Testis (tissue), 3 donors: ENCODE data around the gene DNASE2. TPM values are rescaled to one million over a fixed set of nuclear protein-coding genes. Genes with fewer than 3 reads are reported as not detected.
"Not testable (repeated sequence)": the region's sequence is repeated elsewhere in the genome, so short reads cannot be mapped to it uniquely, and the experiment has no call there.

Source experiments
- DNase-seq: peaks from one replicate; pipeline ENCODE4 v3.0.0-alpha.2; 2019
- H3K27ac ChIP-seq, 2 donors: fragments of 200-600 bp; sonication (generic); one replicate each; pipeline ENCODE4 v1.5.1; 2019
- H3K27me3 ChIP-seq: fragments of 200-600 bp; sonication (generic); one replicate; pipeline ENCODE4 v1.5.1; 2019
- H3K36me3 ChIP-seq: fragments of 200-600 bp; sonication (generic); one replicate; pipeline ENCODE4 v1.5.1; 2017; ENCODE audit warnings: low read depth; ENCODE audit errors: missing control alignments
- H3K4me1 ChIP-seq: fragments of 200-600 bp; sonication (generic); one replicate; pipeline ENCODE4 v1.5.1; 2019
- H3K4me3 ChIP-seq, 2 donors: fragments of 200-600 bp; sonication (generic); one replicate each; pipeline ENCODE4 v1.5.1; 2017 to 2019
- H3K9me3 ChIP-seq: fragments of 200-600 bp; sonication (generic); one replicate; pipeline ENCODE4 v1.5.1; 2017
- POLR2A ChIP-seq: fragments of 450-650 bp; IDR thresholded peaks from one replicate; pipeline ENCODE4 v1.6.1; 2017; ENCODE audit warnings: antibody characterized with exemption, mild to moderate bottlenecking, moderate library complexity
- WGBS, 2 donors: methylation state at CpG; one replicate each; pipeline ENCODE4 v1.1.5; 2018; 5-methylcytosine and 5-hydroxymethylcytosine counted together
- intact Hi-C: fragments of 100-400 bp; cut with DNase I; formaldehyde crosslinking; loops from one replicate; pipeline ENCODE4 v1.15.1; 2023; ENCODE audit warnings: low total_unique reads
- polyA plus RNA-seq: library from polyadenylated mRNA; stranded (reverse); fragments of 350-450 nt; fragmentation: Illumina TruSeq; extraction: RNeasy Lipid Tissue Mini Kit (QIAGEN cat#74804); gene quantifications from one replicate; pipeline ENCODE4 v1.2.3, GENCODE V29; 2014; ENCODE audit warnings: low read depth, low replicate concordance; ENCODE audit not compliant: insufficient read depth
- total RNA-seq, 2 donors: library from RNA; depleted of rRNA; stranded (reverse); fragments of >200 nt; gene quantifications; one replicate each; pipeline ENCODE4 v1.2.3, GENCODE V29; 2016
- TF ChIP-seq, protein P1 (sequence below), 3 experiments: fragments of 450-650 bp in 2 of 3; fragments of 200-600 bp in 1 of 3; sonication (generic) in 1 of 3; IDR thresholded peaks; one replicate each; pipeline ENCODE4 v1.5.1; 2016 to 2019; ENCODE audit warnings: antibody characterized with exemption in 3 of 3, mild to moderate bottlenecking in 2 of 3, moderate library complexity in 1 of 3

The DNASE2 gene
- total and polyA plus RNA-seq, 3 donors from 2014 or later: 9.0 to 17.7 (median 17.4) TPM

DNA sequence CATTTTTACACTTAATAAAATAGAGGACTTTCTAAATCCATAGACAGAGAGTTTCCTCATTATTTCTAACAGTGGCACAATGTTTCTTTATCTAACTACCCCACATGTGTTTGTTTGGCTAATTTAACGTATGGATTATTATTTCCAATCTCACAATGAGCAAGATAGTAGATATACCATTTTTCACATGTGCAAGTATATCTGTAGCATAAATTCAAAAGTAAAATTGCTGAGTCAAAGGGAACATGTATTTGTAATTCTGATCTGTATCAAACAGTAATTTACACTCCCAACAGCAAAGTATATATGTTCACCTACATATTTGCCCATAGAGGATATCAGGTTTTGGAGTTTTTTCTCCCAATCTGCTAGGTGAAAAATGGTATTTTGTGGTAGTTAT lies 24.6 kb downstream of the DNASE2 start:
- Histone ChIP-seq H3K9me3 (no peaks in the 10 kb centered on the region), H3K27ac (no peak overlapping the region), H3K4me1 (no peaks in the 10 kb centered on the region), H3K36me3 (no peaks in the 10 kb centered on the region), H3K27me3 (no peaks in the 10 kb centered on the region), H3K4me3 (no peak overlapping the region)
- WGBS, 2 donors: 82 to 83% methylated on average over 1 of the region's 1 CpG
- no peak for DNase-seq
- intact Hi-C loops: no loop called here
- TF ChIP-seq, protein P1, sequence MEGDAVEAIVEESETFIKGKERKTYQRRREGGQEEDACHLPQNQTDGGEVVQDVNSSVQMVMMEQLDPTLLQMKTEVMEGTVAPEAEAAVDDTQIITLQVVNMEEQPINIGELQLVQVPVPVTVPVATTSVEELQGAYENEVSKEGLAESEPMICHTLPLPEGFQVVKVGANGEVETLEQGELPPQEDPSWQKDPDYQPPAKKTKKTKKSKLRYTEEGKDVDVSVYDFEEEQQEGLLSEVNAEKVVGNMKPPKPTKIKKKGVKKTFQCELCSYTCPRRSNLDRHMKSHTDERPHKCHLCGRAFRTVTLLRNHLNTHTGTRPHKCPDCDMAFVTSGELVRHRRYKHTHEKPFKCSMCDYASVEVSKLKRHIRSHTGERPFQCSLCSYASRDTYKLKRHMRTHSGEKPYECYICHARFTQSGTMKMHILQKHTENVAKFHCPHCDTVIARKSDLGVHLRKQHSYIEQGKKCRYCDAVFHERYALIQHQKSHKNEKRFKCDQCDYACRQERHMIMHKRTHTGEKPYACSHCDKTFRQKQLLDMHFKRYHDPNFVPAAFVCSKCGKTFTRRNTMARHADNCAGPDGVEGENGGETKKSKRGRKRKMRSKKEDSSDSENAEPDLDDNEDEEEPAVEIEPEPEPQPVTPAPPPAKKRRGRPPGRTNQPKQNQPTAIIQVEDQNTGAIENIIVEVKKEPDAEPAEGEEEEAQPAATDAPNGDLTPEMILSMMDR (IDR thresholded peaks at IDR 0.05): no peak
- no peak for TF ChIP-seq POLR2A

DNA sequence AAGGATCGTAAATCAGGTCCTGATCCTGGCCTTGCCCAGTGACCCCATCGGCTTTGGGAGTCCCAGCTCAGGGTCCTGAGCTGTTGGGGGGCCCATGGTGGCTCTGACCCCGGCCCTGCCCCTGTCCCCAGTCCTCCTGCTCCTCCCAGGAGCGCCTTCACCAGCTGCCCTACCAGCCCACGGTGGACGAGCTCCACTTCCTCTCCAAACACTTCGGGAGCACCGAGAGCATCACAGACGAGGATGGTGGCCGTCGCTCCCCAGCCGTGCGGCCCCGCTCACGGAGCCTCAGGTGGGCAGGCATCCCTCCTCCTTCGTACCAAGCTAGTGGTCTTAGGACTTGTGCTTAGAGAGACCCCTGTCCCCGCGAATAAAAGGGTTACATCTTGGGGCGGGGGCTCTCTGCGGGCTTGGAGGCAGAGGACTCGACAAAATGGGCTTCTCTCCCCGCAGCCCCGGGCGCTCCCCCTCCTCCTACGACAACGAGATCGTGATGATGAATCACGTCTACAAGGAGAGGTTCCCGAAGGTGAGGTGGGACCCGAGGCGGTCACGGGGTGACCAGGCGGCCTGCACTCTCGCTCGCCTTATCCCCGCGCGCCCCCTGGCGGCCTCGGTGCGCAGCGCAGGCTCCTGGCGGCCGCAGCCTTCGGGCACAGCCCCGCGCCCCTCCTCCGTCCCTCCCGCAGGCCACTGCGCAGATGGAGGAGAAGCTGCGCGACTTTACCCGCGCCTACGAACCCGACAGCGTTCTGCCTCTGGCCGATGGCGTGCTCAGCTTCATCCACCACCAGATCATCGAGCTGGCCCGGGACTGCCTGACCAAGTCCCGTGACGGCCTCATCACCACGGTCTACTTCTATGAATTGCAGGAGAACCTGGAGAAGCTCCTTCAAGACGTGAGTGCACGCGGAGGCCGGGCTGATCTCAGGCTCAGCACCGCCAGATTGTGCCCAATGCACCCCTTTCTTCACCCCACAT lies 33.8 kb downstream of the DNASE2 start:
- DNase-seq: peak; percentile 90

DNA sequence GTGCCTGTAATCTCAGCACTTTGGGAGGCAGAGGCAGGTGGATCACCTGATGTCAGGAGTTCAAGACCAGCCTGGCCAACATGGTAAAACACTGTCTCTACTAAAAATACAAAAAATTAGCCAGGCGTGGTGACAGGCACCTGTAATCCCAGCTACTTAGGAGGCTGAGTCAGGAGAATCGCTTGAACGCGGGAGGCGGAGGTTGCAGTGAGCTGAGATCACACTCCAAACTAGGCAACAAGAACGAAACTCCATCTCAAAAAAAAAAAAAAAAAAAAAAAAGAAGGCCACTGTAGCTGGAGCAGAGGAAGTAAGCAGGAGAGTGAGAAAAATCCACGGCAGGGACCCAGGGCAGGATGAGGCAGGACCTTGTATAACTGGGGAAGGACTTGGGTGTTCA lies 34.6 kb downstream of the DNASE2 start:
- H3K4me3 ChIP-seq, H3K27me3 ChIP-seq, H3K27ac ChIP-seq, H3K4me1 ChIP-seq, H3K36me3 ChIP-seq, DNase-seq, H3K9me3 ChIP-seq: not testable (repeated sequence)
- intact Hi-C loops: loop anchor here (10.0 kb wide), 1 partner anchor 72 kb away; the partner anchor contains the start of gene HOOK2
- WGBS, 2 donors: 79 to 92% methylated on average over 7 of the region's 7 CpGs

More for the DNA sequence above, 33.8 kb downstream of the DNASE2 start:
- H3K4me3 ChIP-seq: peak overlapping the region in 1 of 2 donors; percentile 18
- no peak for TF ChIP-seq POLR2A
- TF ChIP-seq, protein P1 (IDR thresholded peaks at IDR 0.05): peak; percentile 97 to 98 (median 97)
- WGBS, 2 donors: 10 to 23% methylated on average over 7 to 63 of the region's 69 CpGs
- H3K4me1 ChIP-seq: peaks cover 8% of the 10 kb centered on the region
- H3K36me3 ChIP-seq: no peaks in the 10 kb centered on the region
- no peaks in the 10 kb centered on the region for H3K27me3 ChIP-seq
- H3K9me3 ChIP-seq: no peaks in the 10 kb centered on the region
- intact Hi-C loops: loop anchor here (10.0 kb wide), 1 partner anchor 73 kb away; the partner anchor contains the start of gene HOOK2
- no peak overlapping the region for H3K27ac ChIP-seq

DNA sequence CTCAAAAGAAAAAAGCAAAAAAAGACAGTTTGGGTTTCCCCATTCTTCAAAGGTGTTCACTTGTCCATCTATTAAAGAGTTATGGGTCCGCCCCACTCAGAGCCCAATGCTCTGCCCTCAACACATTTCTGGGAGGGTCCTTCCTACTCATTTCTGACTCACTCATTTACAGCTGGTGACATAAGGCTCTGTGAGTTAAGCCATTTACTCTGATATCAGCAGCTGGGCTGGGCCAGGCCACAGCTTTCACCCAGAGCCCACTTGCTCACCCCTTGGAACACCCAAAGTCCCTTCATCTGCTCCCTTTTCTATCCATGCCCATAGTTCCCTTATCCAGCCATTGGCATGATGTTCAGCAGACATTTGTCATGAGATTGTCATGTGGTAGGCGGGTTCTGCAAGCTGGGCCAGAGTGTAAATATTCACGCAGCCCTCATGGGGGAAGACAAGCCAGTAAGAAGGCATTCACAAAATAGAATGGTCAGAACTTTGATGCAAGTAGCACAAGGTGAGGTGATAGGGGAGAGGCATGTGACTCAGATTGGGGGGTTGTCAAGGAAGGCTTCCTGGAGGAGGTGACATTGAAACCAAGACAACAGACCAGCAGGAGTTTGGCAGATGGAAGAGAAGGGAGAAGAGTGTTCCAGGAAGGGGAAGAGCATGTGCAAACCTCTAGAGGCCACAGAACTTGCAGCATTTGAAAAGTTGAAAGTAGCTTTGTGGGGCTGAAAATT lies 37.1 kb downstream of the DNASE2 start:
- H3K9me3 ChIP-seq: no peaks in the 10 kb centered on the region
- intact Hi-C loops: loop anchor here (10.0 kb wide), 1 partner anchor 69 kb away; the partner anchor contains the start of gene HOOK2
- peaks cover 8% of the 10 kb centered on the region for H3K4me1 ChIP-seq
- 83 to 92% methylated on average over 3 of the region's 3 CpGs for WGBS, 2 donors
- DNase-seq: no peak
- no peak overlapping the region for H3K27ac ChIP-seq
- H3K36me3 ChIP-seq: no peaks in the 10 kb centered on the region
- TF ChIP-seq, protein P1 (IDR thresholded peaks at IDR 0.05): no peak
- TF ChIP-seq POLR2A: no peak
- H3K4me3 ChIP-seq: no peak overlapping the region
- no peaks in the 10 kb centered on the region for H3K27me3 ChIP-seq

DNA sequence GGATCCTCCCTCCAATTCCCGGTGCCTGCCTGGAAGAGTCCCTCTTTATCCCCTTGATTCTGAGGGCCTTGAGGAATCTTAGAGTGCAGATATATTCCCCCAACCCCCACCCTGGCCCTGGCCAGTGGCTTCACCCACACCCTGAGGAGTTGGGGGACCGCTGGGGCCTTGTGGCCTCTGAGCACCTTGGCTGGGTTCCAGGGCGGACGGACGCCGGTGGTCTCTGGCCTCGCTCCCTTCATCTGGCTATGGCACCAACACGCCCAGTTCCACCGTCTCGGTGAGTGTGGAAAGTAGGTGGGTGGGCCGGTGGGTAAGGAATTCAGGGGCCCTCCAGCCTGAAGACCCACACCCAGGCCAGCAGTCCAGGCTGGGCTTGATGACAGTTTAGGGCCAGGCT lies 37.9 kb downstream of the DNASE2 start:
- WGBS, 2 donors: 82 to 89% methylated on average over 8 to 11 of the region's 11 CpGs
- no peak for TF ChIP-seq POLR2A
- TF ChIP-seq, protein P1 (IDR thresholded peaks at IDR 0.05): no peak
- no peak for DNase-seq
- Histone ChIP-seq H3K4me1 (peaks cover 8% of the 10 kb centered on the region), H3K36me3 (no peaks in the 10 kb centered on the region), H3K4me3 (no peak overlapping the region), H3K27me3 (no peaks in the 10 kb centered on the region), H3K9me3 (no peaks in the 10 kb centered on the region), H3K27ac (no peak overlapping the region)
- intact Hi-C loops: loop anchor here (10.0 kb wide), 1 partner anchor 69 kb away; the partner anchor contains the start of gene HOOK2
